WTC11 (cell line): Measurements from ENCODE around the gene TOM1L2.

ENCODE experiments used
- ESRRA ChIP-seq: sonication (generic); formaldehyde crosslinking; IDR thresholded peaks from 2 replicates; pipeline ENCODE4 v1.8.1; 2022; ENCODE audit warnings: mild to moderate bottlenecking, missing genetic modification reagents, borderline replicate concordance
- IRF2 ChIP-seq: sonication (generic); formaldehyde crosslinking; IDR thresholded peaks from 2 replicates; pipeline ENCODE4 v1.8.0; 2022; ENCODE audit warnings: low read depth, missing genetic modification reagents, borderline replicate concordance
- TCF7 ChIP-seq: sonication (generic); formaldehyde crosslinking; IDR thresholded peaks from 2 replicates; pipeline ENCODE4 v1.8.0; 2022; ENCODE audit warnings: mild to moderate bottlenecking, low read depth, missing genetic modification reagents, moderate library complexity
- TF ChIP-seq, protein P1 (sequence below): fragments of 200-600 bp; IDR thresholded peaks from 2 replicates; pipeline ENCODE4 v1.8.0; 2022; ENCODE audit warnings: antibody characterized with exemption
- TF ChIP-seq, protein P2 (sequence below): sonication (generic); formaldehyde crosslinking; IDR thresholded peaks from 2 replicates; pipeline ENCODE4 v1.8.0; 2023; ENCODE audit warnings: missing genetic modification reagents, mild to moderate bottlenecking, borderline replicate concordance

DNA sequence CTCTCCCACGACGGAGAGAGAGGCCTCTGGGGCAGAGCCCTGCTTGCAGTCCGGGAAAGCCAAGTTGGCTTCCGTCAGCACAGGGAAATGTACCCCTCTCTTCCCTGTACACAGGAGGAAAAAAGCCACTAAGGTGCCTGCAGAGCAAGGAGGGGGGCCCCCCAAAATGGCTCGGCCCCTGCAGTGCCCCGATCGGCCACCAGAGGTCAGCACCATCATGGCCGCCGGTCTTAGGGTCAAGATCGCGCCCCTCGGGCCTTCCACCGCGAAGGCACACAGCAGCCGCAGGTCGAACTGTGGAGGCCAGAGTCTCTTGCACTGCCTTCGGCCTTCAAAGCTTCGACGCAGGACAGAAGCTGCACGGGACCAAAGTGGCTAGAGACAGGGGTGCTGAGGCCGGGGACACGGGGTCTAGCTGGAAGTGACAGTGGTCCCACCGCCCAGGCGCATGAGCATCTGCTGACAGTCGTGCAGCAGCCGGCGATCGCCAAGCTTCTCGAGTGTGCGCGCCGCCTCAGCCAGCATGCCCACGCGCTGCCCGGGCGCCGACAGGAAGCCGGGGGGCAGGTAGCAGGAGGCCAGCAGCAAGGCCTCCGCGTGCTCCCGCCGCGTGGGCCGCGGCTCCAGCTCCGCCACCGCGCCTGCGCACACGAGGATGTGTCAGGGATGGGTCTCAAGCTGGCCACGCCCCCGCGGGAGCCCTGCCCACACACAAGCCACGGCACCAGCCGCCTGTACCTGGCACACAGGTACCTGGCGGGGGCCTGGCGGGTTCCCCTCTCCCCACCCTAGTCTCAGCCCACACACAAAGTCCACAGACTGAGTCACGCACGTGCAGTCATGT, 159.8 kb downstream of the TOM1L2 start:
- TF ChIP-seq, protein P1, sequence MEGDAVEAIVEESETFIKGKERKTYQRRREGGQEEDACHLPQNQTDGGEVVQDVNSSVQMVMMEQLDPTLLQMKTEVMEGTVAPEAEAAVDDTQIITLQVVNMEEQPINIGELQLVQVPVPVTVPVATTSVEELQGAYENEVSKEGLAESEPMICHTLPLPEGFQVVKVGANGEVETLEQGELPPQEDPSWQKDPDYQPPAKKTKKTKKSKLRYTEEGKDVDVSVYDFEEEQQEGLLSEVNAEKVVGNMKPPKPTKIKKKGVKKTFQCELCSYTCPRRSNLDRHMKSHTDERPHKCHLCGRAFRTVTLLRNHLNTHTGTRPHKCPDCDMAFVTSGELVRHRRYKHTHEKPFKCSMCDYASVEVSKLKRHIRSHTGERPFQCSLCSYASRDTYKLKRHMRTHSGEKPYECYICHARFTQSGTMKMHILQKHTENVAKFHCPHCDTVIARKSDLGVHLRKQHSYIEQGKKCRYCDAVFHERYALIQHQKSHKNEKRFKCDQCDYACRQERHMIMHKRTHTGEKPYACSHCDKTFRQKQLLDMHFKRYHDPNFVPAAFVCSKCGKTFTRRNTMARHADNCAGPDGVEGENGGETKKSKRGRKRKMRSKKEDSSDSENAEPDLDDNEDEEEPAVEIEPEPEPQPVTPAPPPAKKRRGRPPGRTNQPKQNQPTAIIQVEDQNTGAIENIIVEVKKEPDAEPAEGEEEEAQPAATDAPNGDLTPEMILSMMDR, result peak; percentile 100
- TF ChIP-seq, protein P2, sequence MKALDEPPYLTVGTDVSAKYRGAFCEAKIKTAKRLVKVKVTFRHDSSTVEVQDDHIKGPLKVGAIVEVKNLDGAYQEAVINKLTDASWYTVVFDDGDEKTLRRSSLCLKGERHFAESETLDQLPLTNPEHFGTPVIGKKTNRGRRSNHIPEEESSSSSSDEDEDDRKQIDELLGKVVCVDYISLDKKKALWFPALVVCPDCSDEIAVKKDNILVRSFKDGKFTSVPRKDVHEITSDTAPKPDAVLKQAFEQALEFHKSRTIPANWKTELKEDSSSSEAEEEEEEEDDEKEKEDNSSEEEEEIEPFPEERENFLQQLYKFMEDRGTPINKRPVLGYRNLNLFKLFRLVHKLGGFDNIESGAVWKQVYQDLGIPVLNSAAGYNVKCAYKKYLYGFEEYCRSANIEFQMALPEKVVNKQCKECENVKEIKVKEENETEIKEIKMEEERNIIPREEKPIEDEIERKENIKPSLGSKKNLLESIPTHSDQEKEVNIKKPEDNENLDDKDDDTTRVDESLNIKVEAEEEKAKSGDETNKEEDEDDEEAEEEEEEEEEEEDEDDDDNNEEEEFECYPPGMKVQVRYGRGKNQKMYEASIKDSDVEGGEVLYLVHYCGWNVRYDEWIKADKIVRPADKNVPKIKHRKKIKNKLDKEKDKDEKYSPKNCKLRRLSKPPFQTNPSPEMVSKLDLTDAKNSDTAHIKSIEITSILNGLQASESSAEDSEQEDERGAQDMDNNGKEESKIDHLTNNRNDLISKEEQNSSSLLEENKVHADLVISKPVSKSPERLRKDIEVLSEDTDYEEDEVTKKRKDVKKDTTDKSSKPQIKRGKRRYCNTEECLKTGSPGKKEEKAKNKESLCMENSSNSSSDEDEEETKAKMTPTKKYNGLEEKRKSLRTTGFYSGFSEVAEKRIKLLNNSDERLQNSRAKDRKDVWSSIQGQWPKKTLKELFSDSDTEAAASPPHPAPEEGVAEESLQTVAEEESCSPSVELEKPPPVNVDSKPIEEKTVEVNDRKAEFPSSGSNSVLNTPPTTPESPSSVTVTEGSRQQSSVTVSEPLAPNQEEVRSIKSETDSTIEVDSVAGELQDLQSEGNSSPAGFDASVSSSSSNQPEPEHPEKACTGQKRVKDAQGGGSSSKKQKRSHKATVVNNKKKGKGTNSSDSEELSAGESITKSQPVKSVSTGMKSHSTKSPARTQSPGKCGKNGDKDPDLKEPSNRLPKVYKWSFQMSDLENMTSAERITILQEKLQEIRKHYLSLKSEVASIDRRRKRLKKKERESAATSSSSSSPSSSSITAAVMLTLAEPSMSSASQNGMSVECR (CRISPR knock-in tag), result 0 out of 2 replicates have a peak, but pooled peaks have one; percentile 71
- TF ChIP-seq ESRRA (CRISPR knock-in tag) (no peak), TCF7 (CRISPR knock-in tag) (no peak), IRF2 (CRISPR knock-in tag) (no peak)
